K562 (cell line): ENCODE measurements around the gene SEPTIN8. TPM values are rescaled to one million over a fixed set of nuclear protein-coding genes. Genes with fewer than 3 reads are reported as not detected.

Experiments used
- ATAC-seq: fragments of 200-7000 bp; cut with Tn5 transposase; 3 replicates; pipeline ENCODE4 v1.9.1; 2020; ENCODE audit warnings: moderate library complexity
- BruUV-seq: library from RNA; stranded (reverse); fragments of 400-500 nt; replicated peaks from 2 replicates; lab custom pipeline; 2021; lab: Mats Ljungman, UMichigan
- CTCF ChIA-PET: fragments of 300-600 bp; formaldehyde crosslinking; extraction: SDS; loops from one replicate; lab custom pipeline; 2021; ENCODE audit warnings: low intra/inter-chr PET ratio; lab: Yijun Ruan, JAX
- POLR2A ChIA-PET: fragments of 300-600, 350-650 bp; sonication (Branson Sonifier 250); formaldehyde crosslinking; extraction: SDS; loops from one replicate; lab custom pipeline; 2021; ENCODE audit warnings: antibody characterized with exemption, inconsistent platforms; lab: Yijun Ruan, JAX
- DNase-seq, 4 experiments: peaks; one replicate each; pipeline versions ENCODE4 v3.0.0 to v3.0.0-alpha.2; 2011 to 2018; ENCODE audit warnings: low spot score in 3 of 4, mixed read lengths in 3 of 4; ENCODE audit errors: extremely low read depth in 1 of 4
- FAIRE-seq: peaks from 2 replicates; lab custom pipeline; 2011; peaks lifted over from hg19 to GRCh38; lab: Jason Lieb, UNC
- H2AFZ ChIP-seq: 2 replicates; pipeline ENCODE4 v1.6.0; 2011; ENCODE audit warnings: low read depth, low read length, control low read depth, inconsistent platforms
- H3K27ac ChIP-seq: fragments of 200-600 bp; 3 replicates; pipeline ENCODE4 v1.8.0; 2011; ENCODE audit warnings: low read depth, mild to moderate bottlenecking, control low read depth, inconsistent platforms, low read length, moderate library complexity, mixed read lengths; ENCODE audit errors: extremely low read depth
- H3K27me3 ChIP-seq, 2 experiments: fragments of 300-600 bp in 1 of 2; 2 replicates in 1 of 2; 3 replicates in 1 of 2; pipeline versions ENCODE4 v1.6.0 to v1.8.0; 2011; ENCODE audit warnings: inconsistent platforms in 2 of 2, low read length in 2 of 2, mild to moderate bottlenecking in 1 of 2, mixed read lengths in 1 of 2, moderate library complexity in 1 of 2; ENCODE audit not compliant: control insufficient read depth in 2 of 2, insufficient read depth in 2 of 2
- H3K36me3 ChIP-seq: fragments of 300-600 bp; 3 replicates; pipeline ENCODE4 v1.8.0; 2011; ENCODE audit warnings: mild to moderate bottlenecking, low read length, inconsistent platforms; ENCODE audit not compliant: control insufficient read depth, insufficient read depth
- H3K4me1 ChIP-seq, 2 experiments: fragments of 200-600 bp in 1 of 2; replicated peaks in 1 of 2; 2 replicates in 1 of 2; 3 replicates in 1 of 2; pipeline versions ENCODE4 v1.5.1 to v1.8.0; 2011; ENCODE audit warnings: inconsistent platforms in 2 of 2, low read length in 2 of 2, mild to moderate bottlenecking in 1 of 2, mixed read lengths in 1 of 2, moderate library complexity in 1 of 2; ENCODE audit not compliant: control insufficient read depth in 2 of 2, insufficient read depth in 2 of 2
- H3K4me2 ChIP-seq: 2 replicates; pipeline ENCODE4 v1.6.1; 2011; ENCODE audit warnings: low read length, control low read depth, inconsistent platforms, mixed read lengths; ENCODE audit not compliant: insufficient read depth
- H3K4me3 ChIP-seq: fragments of 200-600 bp; sonication (generic), shearing (Covaris generic); 2 replicates; pipeline ENCODE4 v1.5.1; 2016; ENCODE audit warnings: control low read depth, inconsistent platforms
- H3K79me2 ChIP-seq: fragments of 200-600 bp; 3 replicates; pipeline ENCODE4 v1.8.0; 2011; ENCODE audit warnings: low read length, inconsistent platforms; ENCODE audit not compliant: control insufficient read depth, insufficient read depth
- H3K9ac ChIP-seq, 2 experiments: 2 replicates each; pipeline versions ENCODE4 v1.6.0 to v1.6.1; 2011; ENCODE audit warnings: low read depth in 2 of 2, low read length in 2 of 2, control low read depth in 1 of 2, inconsistent platforms in 1 of 2, mild to moderate bottlenecking in 1 of 2, mixed read lengths in 1 of 2; ENCODE audit not compliant: insufficient read depth in 1 of 2
- H3K9me1 ChIP-seq: one replicate; pipeline ENCODE4 v1.6.0; 2011; ENCODE audit warnings: inconsistent platforms, mild to moderate bottlenecking, low read length, moderate library complexity; ENCODE audit not compliant: control insufficient read depth, insufficient read depth
- H3K9me3 ChIP-seq: replicated peaks from 2 replicates; pipeline ENCODE4 v1.5.1; 2011; ENCODE audit warnings: low read depth, low read length, inconsistent platforms; ENCODE audit not compliant: control insufficient read depth, insufficient read depth
- H4K20me1 ChIP-seq: replicated peaks from 2 replicates; pipeline ENCODE4 v1.6.1; 2011; ENCODE audit warnings: low read length, inconsistent platforms, mixed read lengths; ENCODE audit not compliant: control insufficient read depth, insufficient read depth
- BMI1 ChIP-seq: fragments of 150-350 bp; IDR thresholded peaks from 2 replicates; pipeline ENCODE4 v1.6.1; 2014; ENCODE audit warnings: low read length
- GTF3C2 ChIP-seq: IDR thresholded peaks from 3 replicates; pipeline ENCODE4 v1.6.1; 2011; ENCODE audit warnings: borderline replicate concordance, mild to moderate bottlenecking, moderate library complexity; ENCODE audit not compliant: insufficient read length; ENCODE audit errors: extremely low read depth
- MYNN ChIP-seq, 2 experiments: sonication (generic); formaldehyde crosslinking in 1 of 2; IDR thresholded peaks; 2 replicates each; pipeline versions ENCODE4 v1.5.0 to v1.6.1; 2016 to 2020; ENCODE audit warnings: antibody characterized with exemption in 1 of 2, missing genetic modification reagents in 1 of 2
- NCOA2 ChIP-seq, 2 experiments: fragments of 450-650 bp; IDR thresholded peaks; 2 replicates each; pipeline ENCODE4 v1.6.1; 2018; ENCODE audit warnings: mild to moderate bottlenecking in 2 of 2, moderate library complexity in 1 of 2; ENCODE audit not compliant: partially characterized antibody in 2 of 2
- SFPQ ChIP-seq: fragments of 200-400 bp; formaldehyde crosslinking; IDR thresholded peaks from 2 replicates; pipeline ENCODE4 v1.6.1; 2017; ENCODE audit warnings: mild to moderate bottlenecking, low read depth, low read length, moderate library complexity
- TCF7L2 ChIP-seq: fragments of 150-350 bp; IDR thresholded peaks from 2 replicates; pipeline ENCODE4 v1.6.1; 2016; ENCODE audit warnings: low read depth, mild to moderate bottlenecking, low read length, moderate library complexity
- ZNF232 ChIP-seq: sonication (generic); formaldehyde crosslinking; IDR thresholded peaks from 2 replicates; pipeline ENCODE4 v1.8.0; 2022; ENCODE audit warnings: mild to moderate bottlenecking, missing genetic modification reagents
- whole genome bisulfite sequencing: fragments of 100-300 bp; shearing (Covaris generic); methylation state at CpG from one replicate; pipeline ENCODE4 v1.1.6; 2016; ENCODE audit warnings: low coverage, mixed read lengths; ENCODE audit not compliant: insufficient coverage; ENCODE audit errors: missing lambda C conversion rate; 5-methylcytosine and 5-hydroxymethylcytosine counted together
- in situ Hi-C: fragments of 300-500 bp; cut with MboI; formaldehyde crosslinking; loops from 4 replicates; pipeline ENCODE4 v1.15.0; 2018; ENCODE audit warnings: inconsistent platforms, mixed read lengths
- intact Hi-C: fragments of 100-400 bp; cut with micrococcal nuclease; formaldehyde crosslinking; loops from 2 replicates; pipeline ENCODE4 v1.14.2; 2022
- polyA plus RNA-seq, 8 experiments: library from polyadenylated mRNA; depleted of rRNA in 4 of 8; stranded (reverse) in 5 of 8; unstranded in 3 of 8; fragments of >200 nt; fragmentation: Nextera tagmentation in 2 of 8; fragmentation: Illumina TruSeq in 1 of 8; extraction: Ambion mirVana in 2 of 8; extraction: Trizol in 1 of 8; gene quantifications; 2 replicates each; pipeline versions ENCODE4 v1.2.1 to v1.2.3, GENCODE V29; 2011 to 2014; ENCODE audit warnings: inconsistent platforms in 1 of 8, missing spikeins in 1 of 8
- total RNA-seq, 7 experiments: library from RNA; depleted of rRNA in 6 of 7; stranded (reverse); fragments of >200 nt in 6 of 7; fragmentation: Illumina TruSeq in 2 of 7; extraction: Trizol in 2 of 7; gene quantifications; 2 replicates each; pipeline versions ENCODE4 v1.2.1 to v1.2.3, GENCODE V29; 2011 to 2021; ENCODE audit warnings: low replicate concordance in 1 of 7

SEPTIN8 gene
- total and polyA plus RNA-seq, 9 of the 15 experiments (the other 6 are each of a cell fraction or from before 2014, with no cell fraction given), result 19.3 to 142 (median 101) TPM

GRCh38 chr5:132772291-132773070 lies 4.6 kb downstream of the SEPTIN8 start:
- 93% methylated on average over 8 of the region's 8 CpGs for WGBS
- DNase-seq, result no peak
- Histone ChIP-seq H3K4me1 (peaks cover 34 to 46% of the 10 kb centered on the region in 2 experiments), H3K9ac (peak overlapping the region in 1 of 2 experiments; percentile 90; a peak in 2 of 4 replicates), H3K27me3 (no peaks in the 10 kb centered on the region)
- in situ Hi-C loops, result no loop called here
- POLR2A ChIA-PET, result interaction anchor here (0.7 to 1.6 kb wide), 5 partner anchors 9 to 36 kb away, joined by 3 to 8 read pairs (median 4); no protein-coding TSS in a partner anchor
- no TSS peak for BruUV-seq
- TF ChIP-seq ZNF232 (CRISPR knock-in tag), result no peak
- TF ChIP-seq TCF7L2, result no peak
- TF ChIP-seq BMI1, result no peak
- no peak for TF ChIP-seq SFPQ
- no peak for TF ChIP-seq GTF3C2
- no peak for TF ChIP-seq NCOA2 (IDR thresholded peaks at IDR 0.05; ENCODE audit: partially characterized antibody in 2 of 2)
- TF ChIP-seq MYNN (IDR thresholded peaks at IDR 0.05), result no peak
- no peak for TF ChIP-seq MYNN (CRISPR knock-in tag; IDR thresholded peaks at IDR 0.05)
- TF ChIP-seq, all 486 proteins: peak for 0
- Histone ChIP-seq H3K36me3 (peaks cover 54% of the 10 kb centered on the region; the same call in 2 of the 3 replicates), H3K9me1 (no peaks in the 10 kb centered on the region), H3K9me3 (no peaks in the 10 kb centered on the region), H3K27ac (no peak overlapping the region), H3K4me3 (no peak overlapping the region), H3K4me2 (no peak overlapping the region), H3K79me2 (peaks cover 97% of the 10 kb centered on the region), H2AFZ (no peak overlapping the region), H4K20me1 (peaks cover 18% of the 10 kb centered on the region)
- CTCF ChIA-PET, result interaction anchor here (0.6 kb wide), 1 partner anchor 37 kb away, joined by 4 read pairs; no protein-coding TSS in a partner anchor
- intact Hi-C loops, result no loop called here
- no peak for FAIRE-seq
- ATAC-seq, result no peak
